OCI-LY7 (cell line): ENCODE results near the gene PSMD7. TPM values are rescaled to one million over a fixed set of nuclear protein-coding genes. Genes with fewer than 3 reads are reported as not detected.
A peak's percentile ranks its signal among the peaks of the same experiment; 100 is the strongest.

Experiments
- BruUV-seq: library from RNA; stranded (reverse); fragments of 400-500 nt; replicated peaks from 2 replicates; lab custom pipeline; 2021; lab: Mats Ljungman, UMichigan
- CTCF ChIA-PET: fragments of 300-600 bp; sonication (Branson Sonifier 250); formaldehyde crosslinking; loops from one replicate; lab custom pipeline; 2022; ENCODE audit warnings: antibody characterized with exemption; ENCODE audit not compliant: unreplicated experiment; lab: Charles Lee
- POLR2A ChIA-PET: fragments of 300-600 bp; sonication (Branson Sonifier 250); formaldehyde crosslinking; loops from one replicate; lab custom pipeline; 2022; ENCODE audit warnings: antibody characterized with exemption; lab: Charles Lee
- DNase-seq: peaks from one replicate; pipeline ENCODE4 v3.0.0-alpha.2; 2015; ENCODE audit warnings: low spot score
- H2AFZ ChIP-seq: fragments of 200-600 bp; sonication (generic), shearing (Covaris generic); 2 replicates; pipeline ENCODE4 v1.6.1; 2014; ENCODE audit warnings: mild to moderate bottlenecking, antibody characterized with exemption, low read length, moderate library complexity
- H3K27ac ChIP-seq: fragments of 200-600 bp; sonication (generic); 2 replicates; pipeline ENCODE4 v1.5.1; 2014; ENCODE audit warnings: mixed run types, low read depth, mild to moderate bottlenecking, moderate library complexity, low read length, inconsistent platforms; ENCODE audit not compliant: poor library complexity, severe bottlenecking
- H3K36me3 ChIP-seq: fragments of 200-600 bp; sonication (generic); 2 replicates; pipeline ENCODE4 v1.6.1; 2014; ENCODE audit warnings: mild to moderate bottlenecking, antibody characterized with exemption, low read length, moderate library complexity, mixed read lengths; ENCODE audit not compliant: insufficient read depth
- H3K4me1 ChIP-seq: fragments of 200-600 bp; sonication (generic); 2 replicates; pipeline ENCODE4 v1.5.1; 2014; ENCODE audit warnings: mild to moderate bottlenecking, low read length; ENCODE audit not compliant: insufficient read depth, poor library complexity, severe bottlenecking
- H3K4me2 ChIP-seq: fragments of 200-600 bp; sonication (generic); 2 replicates; pipeline ENCODE4 v1.6.1; 2014; ENCODE audit warnings: mild to moderate bottlenecking, low read length
- H3K4me3 ChIP-seq: fragments of 200-600 bp; sonication (generic); 2 replicates; pipeline ENCODE4 v1.5.1; 2014; ENCODE audit warnings: mild to moderate bottlenecking, low read depth, low read length; ENCODE audit not compliant: poor library complexity, severe bottlenecking
- H3K79me2 ChIP-seq: fragments of 200-600 bp; sonication (generic); 2 replicates; pipeline ENCODE4 v1.6.1; 2016; ENCODE audit warnings: low read depth, mild to moderate bottlenecking, low read length, moderate library complexity, mixed read lengths; ENCODE audit not compliant: insufficient read depth
- H3K9me2 ChIP-seq: fragments of 200-600 bp; sonication (generic); 2 replicates; pipeline ENCODE4 v1.6.1; 2016; ENCODE audit warnings: mild to moderate bottlenecking, low read length, mixed read lengths; ENCODE audit not compliant: insufficient read depth
- H3K9me3 ChIP-seq: fragments of 200-600 bp; sonication (generic); 2 replicates; pipeline ENCODE4 v1.6.1; 2014; ENCODE audit warnings: mild to moderate bottlenecking, mixed run types, low read length, mixed read lengths
- H4K20me1 ChIP-seq: fragments of 200-600 bp; sonication (generic); 2 replicates; pipeline ENCODE4 v1.6.1; 2014; ENCODE audit warnings: mild to moderate bottlenecking, antibody characterized with exemption, low read length, moderate library complexity, mixed read lengths; ENCODE audit not compliant: insufficient read depth
- EZH2phosphoT487 ChIP-seq: fragments of 200-600 bp; sonication (generic); IDR thresholded peaks from 2 replicates; pipeline ENCODE4 v1.6.1; 2018; ENCODE audit warnings: low read depth, borderline replicate concordance, mild to moderate bottlenecking, mixed run types, antibody characterized with exemption, low read length, moderate library complexity, mixed read lengths
- intact Hi-C: fragments of 100-400 bp; cut with micrococcal nuclease; formaldehyde crosslinking; loops from one replicate; pipeline ENCODE4 v1.10.0; 2022; ENCODE audit not compliant: unreplicated experiment
- total RNA-seq, 2 experiments: library from RNA; depleted of rRNA in 1 of 2; stranded (reverse); fragments of >200 nt in 1 of 2; shearing (Covaris generic) in 1 of 2; gene quantifications; 2 replicates each; pipeline ENCODE4 v1.2.3, GENCODE V29; 2014 to 2022
- TF ChIP-seq, protein P1 (sequence below): fragments of 200-600 bp; sonication (generic); conservative IDR thresholded peaks from 2 replicates; pipeline ENCODE4 v1.5.1; 2014; ENCODE audit warnings: mild to moderate bottlenecking, antibody characterized with exemption, low read length, moderate library complexity, mixed read lengths

The PSMD7 gene
- total RNA-seq, 2 experiments from 2014 or later = 80.6 to 144 TPM

DNA sequence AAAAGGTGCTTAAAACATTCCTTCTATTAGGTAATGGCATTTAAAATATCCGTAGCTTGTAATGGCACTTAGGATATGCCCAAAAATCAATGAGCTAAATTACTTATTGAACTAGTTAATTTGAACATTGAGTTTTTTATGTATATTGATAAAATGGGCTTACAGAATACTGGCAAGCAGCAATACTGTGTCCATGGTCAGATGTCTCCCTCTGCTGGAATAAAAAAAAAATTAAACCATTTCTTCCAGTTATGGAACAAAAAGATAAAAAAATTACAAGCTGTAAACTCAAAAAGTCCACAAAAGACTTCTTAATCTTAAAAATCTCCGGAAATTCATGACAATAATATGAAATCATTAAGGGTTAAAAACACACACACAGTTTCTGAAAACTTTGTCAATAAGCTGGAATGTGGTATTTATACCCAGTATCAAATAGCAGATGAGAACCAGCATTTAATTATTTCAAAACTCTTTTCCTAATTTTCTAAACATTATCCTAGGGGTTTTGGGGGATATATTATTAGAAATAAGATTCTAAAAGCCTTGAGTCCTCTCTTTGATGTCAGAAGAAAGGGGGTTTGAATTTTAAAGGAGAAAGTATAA, 21.5 kb upstream of the PSMD7 start:
- TF ChIP-seq, protein P1, sequence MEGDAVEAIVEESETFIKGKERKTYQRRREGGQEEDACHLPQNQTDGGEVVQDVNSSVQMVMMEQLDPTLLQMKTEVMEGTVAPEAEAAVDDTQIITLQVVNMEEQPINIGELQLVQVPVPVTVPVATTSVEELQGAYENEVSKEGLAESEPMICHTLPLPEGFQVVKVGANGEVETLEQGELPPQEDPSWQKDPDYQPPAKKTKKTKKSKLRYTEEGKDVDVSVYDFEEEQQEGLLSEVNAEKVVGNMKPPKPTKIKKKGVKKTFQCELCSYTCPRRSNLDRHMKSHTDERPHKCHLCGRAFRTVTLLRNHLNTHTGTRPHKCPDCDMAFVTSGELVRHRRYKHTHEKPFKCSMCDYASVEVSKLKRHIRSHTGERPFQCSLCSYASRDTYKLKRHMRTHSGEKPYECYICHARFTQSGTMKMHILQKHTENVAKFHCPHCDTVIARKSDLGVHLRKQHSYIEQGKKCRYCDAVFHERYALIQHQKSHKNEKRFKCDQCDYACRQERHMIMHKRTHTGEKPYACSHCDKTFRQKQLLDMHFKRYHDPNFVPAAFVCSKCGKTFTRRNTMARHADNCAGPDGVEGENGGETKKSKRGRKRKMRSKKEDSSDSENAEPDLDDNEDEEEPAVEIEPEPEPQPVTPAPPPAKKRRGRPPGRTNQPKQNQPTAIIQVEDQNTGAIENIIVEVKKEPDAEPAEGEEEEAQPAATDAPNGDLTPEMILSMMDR = peak; percentile 83
- no peak for TF ChIP-seq EZH2phosphoT487
- Histone ChIP-seq H3K27ac (no peak overlapping the region), H3K4me2 (no peak overlapping the region), H3K36me3 (no peaks in the 10 kb centered on the region), H3K4me3 (no peak overlapping the region), H3K79me2 (no peaks in the 10 kb centered on the region), H3K9me2 (no peaks in the 10 kb centered on the region), H3K9me3 (no peaks in the 10 kb centered on the region), H3K4me1 (no peaks in the 10 kb centered on the region), H4K20me1 (no peaks in the 10 kb centered on the region), H2AFZ (no peak overlapping the region)
- CTCF ChIA-PET = interaction anchor here (1.2 kb wide), 1 partner anchor 37 kb away, joined by 3 read pairs; no protein-coding TSS in a partner anchor
- POLR2A ChIA-PET = interaction anchor here (0.5 to 0.8 kb wide), 2 partner anchors 13 to 50 kb away, joined by 4 to 5 read pairs; no protein-coding TSS in a partner anchor
- peak; percentile 30 for DNase-seq
- BruUV-seq = no TSS peak
- intact Hi-C loops = no loop called here

DNA sequence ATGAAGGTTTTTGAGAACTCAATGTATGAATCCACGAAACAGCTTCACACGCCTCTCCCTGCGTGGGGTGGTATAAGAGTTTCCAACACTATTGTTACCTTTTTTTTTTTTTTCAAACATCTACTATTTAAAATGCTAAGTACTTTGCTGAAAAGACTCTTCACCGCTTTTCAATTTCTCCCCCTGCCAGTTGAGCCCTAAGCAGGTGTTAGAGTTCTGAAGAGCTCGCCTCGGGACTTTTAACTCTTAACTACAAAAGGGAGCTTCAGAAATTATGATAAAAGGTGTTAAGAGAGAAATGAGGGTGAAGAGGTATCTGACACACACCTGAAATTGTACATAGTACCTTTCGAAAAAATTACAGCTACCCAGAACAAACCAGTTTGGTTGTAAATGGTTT, 20.9 kb upstream of the PSMD7 start:
- Histone ChIP-seq H3K9me3 (no peaks in the 10 kb centered on the region), H3K4me2 (no peak overlapping the region), H4K20me1 (no peaks in the 10 kb centered on the region), H3K27ac (no peak overlapping the region), H2AFZ (no peak overlapping the region), H3K4me1 (no peaks in the 10 kb centered on the region), H3K4me3 (no peak overlapping the region), H3K36me3 (no peaks in the 10 kb centered on the region), H3K79me2 (no peaks in the 10 kb centered on the region), H3K9me2 (no peaks in the 10 kb centered on the region)
- no TSS peak for BruUV-seq
- no peak for DNase-seq
- ChIA-PET POLR2A (no interaction called here), CTCF (interaction anchor here (1.2 kb wide), 1 partner anchor 37 kb away, joined by 3 read pairs; no protein-coding TSS in a partner anchor)
- TF ChIP-seq EZH2phosphoT487 = no peak
- TF ChIP-seq, protein P1 = no peak
- intact Hi-C loops = no loop called here

DNA sequence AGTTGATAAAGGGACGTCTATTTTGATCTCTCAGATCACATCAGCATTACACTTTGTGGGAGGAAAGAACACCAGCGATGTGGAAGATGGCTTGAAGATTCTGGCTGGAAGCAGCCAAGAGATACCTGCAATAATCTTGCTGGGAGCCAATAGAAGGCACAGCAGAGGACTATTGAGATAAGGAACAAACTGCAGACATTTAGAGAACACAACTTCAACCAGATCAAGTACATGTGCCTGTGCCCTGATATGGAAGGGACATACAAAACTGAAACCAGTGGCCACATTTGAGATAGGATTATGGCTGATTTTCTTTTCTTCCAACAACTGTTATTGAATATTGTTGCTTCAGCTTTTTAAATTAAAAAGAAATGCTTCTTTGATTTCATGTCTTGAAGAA, 18.6 kb upstream of the PSMD7 start:
- DNase-seq = no peak
- POLR2A ChIA-PET = interaction anchor here (0.6 to 1.3 kb wide), 3 partner anchors 9 to 396 kb away, joined by 3 read pairs; no protein-coding TSS in a partner anchor
- Histone ChIP-seq H3K4me1 (no peaks in the 10 kb centered on the region), H3K9me2 (no peaks in the 10 kb centered on the region), H2AFZ (no peak overlapping the region), H3K27ac (no peak overlapping the region), H3K36me3 (no peaks in the 10 kb centered on the region), H4K20me1 (no peaks in the 10 kb centered on the region), H3K4me3 (no peak overlapping the region), H3K79me2 (no peaks in the 10 kb centered on the region), H3K4me2 (no peak overlapping the region), H3K9me3 (no peaks in the 10 kb centered on the region)
- CTCF ChIA-PET = no interaction called here
- intact Hi-C loops = no loop called here
- TF ChIP-seq EZH2phosphoT487 = no peak
- TF ChIP-seq, protein P1 = no peak
- BruUV-seq = no TSS peak
